Activated CD4-positive, alpha-beta T cell treated with anti-CD3 and anti-CD28 coated beads, Interleukin-2, amount 50 U/mL, for 4 hours (primary cell): ENCODE results near the gene COLEC12.

Source experiments
- DNase-seq, 2 experiments: peaks; one replicate each; pipeline ENCODE4 v3.0.0-alpha.2; 2020

COLEC12 gene

GRCh38 chr18:354471-354870 lies 146.0 kb downstream of the COLEC12 start:
- DNase-seq: no peak

GRCh38 chr18:354003-354402 lies 146.5 kb downstream of the COLEC12 start:
- DNase-seq: no peak

GRCh38 chr18:352438-352837 lies 148.1 kb downstream of the COLEC12 start:
- no peak for DNase-seq

- no peak for DNase-seq
Observed at GRCh38 chr18:350953-351572, 149.4 kb downstream of the COLEC12 start.

GRCh38 chr18:346600-346999 lies 153.9 kb downstream of the COLEC12 start:
- no peak for DNase-seq

- DNase-seq: no peak
Observed at GRCh38 chr18:341102-341501, 159.4 kb downstream of the COLEC12 start.

- DNase-seq: no peak
Observed at GRCh38 chr18:340044-340443, 160.5 kb downstream of the COLEC12 start.

GRCh38 chr18:339200-339599 lies 161.3 kb downstream of the COLEC12 start:
- DNase-seq: no peak

- DNase-seq: no peak
Observed at GRCh38 chr18:336713-337112, 163.8 kb downstream of the COLEC12 start.

GRCh38 chr18:335733-336132 lies 164.8 kb downstream of the COLEC12 start:
- DNase-seq: no peak

- DNase-seq: no peak
Observed at GRCh38 chr18:334575-335132, 165.8 kb downstream of the COLEC12 start.

GRCh38 chr18:332721-333510 lies 167.6 kb downstream of the COLEC12 start:
- no peak for DNase-seq

GRCh38 chr18:332007-332406 lies 168.5 kb downstream of the COLEC12 start:
- no peak for DNase-seq

GRCh38 chr18:331221-331821 lies 169.2 kb downstream of the COLEC12 start:
- no peak for DNase-seq

GRCh38 chr18:328928-329327 lies 171.6 kb downstream of the COLEC12 start:
- DNase-seq: no peak

- DNase-seq: no peak
Observed at GRCh38 chr18:326846-327245, 173.7 kb downstream of the COLEC12 start.

GRCh38 chr18:323253-323622 lies 177.3 kb downstream of the COLEC12 start:
- no peak for DNase-seq

- DNase-seq: no peak
Observed at GRCh38 chr18:321865-322467, 178.5 kb downstream of the COLEC12 start.

GRCh38 chr18:320155-320554 lies 180.3 kb downstream of the COLEC12 start:
- no peak for DNase-seq

GRCh38 chr18:319720-320119 lies 180.8 kb downstream of the COLEC12 start:
- DNase-seq: no peak

- DNase-seq: no peak
Observed at GRCh38 chr18:318791-319291, 181.7 kb downstream of the COLEC12 start.

- DNase-seq: no peak
Observed at GRCh38 chr18:317618-318017, 182.9 kb downstream of the COLEC12 start.

- no peak for DNase-seq
Observed at GRCh38 chr18:316393-316792, 184.1 kb downstream of the COLEC12 start.
